Activated CD4-positive, CD25-positive, alpha-beta regulatory T cell (primary cell): ENCODE measurements around the gene CIB4.

Experiments used
- DNase-seq, 4 experiments: peaks; one replicate each; lab custom pipeline; 2025; lab: John Stamatoyannopoulos, UW

Gene CIB4

DNA sequence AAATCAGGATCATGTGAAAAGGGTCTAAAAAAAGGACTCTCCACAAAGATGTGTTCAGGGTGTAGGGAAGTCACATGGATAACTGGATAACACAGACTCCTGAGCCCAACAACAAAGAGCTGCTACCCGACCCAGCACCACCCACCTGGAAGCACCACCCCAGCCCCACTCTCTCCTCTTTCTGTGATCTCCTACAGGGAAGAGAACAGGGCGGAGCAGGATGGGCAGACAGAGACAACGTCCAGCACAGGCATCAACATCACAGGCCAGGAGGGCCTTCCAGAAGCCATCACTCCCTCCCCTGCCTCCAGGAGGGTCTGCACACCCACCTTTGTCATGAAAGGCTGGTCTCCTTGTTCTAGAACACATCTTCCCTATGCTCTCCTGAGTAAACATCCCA lies 1.3 kb upstream of the CIB4 start:
- no peak for DNase-seq

DNA sequence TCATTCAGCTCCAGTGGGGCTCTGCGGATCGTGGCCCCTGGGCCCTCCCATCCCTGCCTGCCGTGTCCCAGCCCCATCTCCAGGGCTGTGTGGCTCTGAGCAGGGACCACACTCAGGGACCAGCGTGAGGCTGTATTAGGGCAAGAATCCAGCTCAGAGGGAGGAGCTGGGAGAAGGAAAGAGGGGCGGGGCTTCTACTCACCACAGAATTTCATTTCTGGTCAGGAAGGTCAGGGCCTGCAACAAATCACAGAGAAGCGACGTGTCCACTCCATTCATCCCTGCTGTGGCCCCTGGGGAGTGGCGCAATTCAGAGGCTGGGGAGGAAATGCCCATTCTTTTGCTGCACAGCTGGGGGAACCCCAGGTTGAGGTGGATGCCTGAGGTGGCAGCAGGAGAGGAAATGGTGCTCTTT lies 828 bp downstream of the CIB4 start:
- no peak for DNase-seq

DNA sequence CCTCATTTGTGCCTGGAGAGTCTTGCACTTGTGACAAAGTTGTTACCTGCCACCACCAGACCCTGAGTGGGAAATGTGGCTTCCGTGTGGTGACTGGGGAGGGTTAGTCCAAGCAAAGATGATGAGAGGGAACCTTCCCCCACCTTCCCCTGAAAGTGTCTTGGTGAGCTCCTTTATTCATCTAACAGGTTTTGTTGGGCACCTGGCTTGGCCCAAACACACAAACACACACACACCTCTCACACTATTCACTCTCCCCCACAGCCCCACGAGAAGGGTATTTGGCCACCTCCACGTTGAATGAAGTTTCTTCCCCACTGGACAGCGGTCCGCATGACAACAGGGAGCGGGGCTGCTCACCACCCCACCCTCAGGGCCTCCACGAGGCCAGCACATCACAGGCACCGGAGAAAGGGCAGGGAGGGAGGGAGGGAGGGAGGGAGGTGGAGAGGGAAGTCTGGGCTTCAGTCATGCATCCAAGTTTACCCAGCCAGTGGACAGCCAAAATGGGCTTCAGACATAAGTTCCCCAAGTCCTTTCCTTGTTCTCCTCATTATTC lies 1.4 kb downstream of the CIB4 start:
- no peak for DNase-seq

DNA sequence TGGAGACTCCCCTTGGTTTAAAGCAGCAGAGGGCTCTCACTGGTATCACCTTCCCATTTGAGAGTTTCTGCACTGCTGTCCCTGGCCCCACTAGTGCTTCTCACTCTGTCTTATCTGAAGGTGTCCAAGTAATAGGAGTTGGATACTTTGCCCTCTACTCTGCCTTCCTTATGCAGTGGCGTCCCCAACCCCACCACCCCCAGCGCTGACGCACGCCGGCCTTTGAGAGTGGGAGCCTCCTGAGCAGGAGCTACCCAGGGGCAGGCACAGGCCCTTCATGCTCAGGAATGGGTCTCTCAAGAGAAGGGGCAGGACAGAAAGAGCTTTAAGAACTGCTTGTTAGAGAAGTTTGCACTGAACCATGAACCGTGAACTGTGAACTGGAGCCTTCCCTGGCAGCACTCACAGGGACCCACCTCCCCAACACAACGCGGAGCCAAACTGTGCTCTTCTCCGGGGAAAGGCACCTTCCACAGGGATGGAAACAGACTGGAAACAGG lies 3.3 kb downstream of the CIB4 start:
- no peak for DNase-seq

DNA sequence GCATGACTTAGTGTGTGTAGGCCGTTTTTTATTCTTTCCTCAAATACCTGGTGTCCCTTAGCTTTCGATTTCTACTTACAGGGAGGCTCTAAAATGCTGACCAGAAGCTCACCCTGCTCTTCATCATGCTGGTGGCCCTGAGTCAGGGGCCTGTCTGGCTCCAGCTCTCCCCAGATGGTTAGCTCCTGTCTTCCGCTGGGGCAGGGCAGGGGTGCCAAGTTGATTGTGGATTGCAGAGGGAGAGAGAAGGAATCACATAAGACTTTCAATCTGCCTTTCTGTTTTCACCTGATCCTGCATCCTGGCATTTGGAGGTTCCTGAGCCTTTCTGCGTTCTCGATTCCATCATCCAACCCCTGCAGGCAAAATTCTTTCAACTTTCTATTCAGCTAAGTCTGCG lies 4.2 kb downstream of the CIB4 start:
- no peak for DNase-seq

DNA sequence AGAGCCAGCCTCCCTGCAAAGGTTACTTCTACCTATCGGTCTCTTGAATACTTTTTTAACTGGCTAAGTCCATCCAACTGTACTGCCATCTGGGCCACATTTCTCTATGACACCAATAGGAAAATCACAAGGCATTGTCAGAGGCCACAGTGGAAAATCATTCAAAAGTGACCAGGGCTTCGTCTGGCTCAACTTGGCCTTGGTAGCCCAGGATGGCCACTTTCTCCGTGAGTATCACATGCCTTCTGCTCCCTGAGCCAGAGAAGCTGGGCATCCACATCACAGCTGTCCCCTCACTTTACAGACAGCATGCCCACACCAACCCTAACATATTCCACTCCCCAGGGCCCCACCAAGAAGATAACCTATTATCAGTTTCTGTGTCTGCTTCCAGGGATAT lies 5.8 kb downstream of the CIB4 start:
- no peak for DNase-seq

DNA sequence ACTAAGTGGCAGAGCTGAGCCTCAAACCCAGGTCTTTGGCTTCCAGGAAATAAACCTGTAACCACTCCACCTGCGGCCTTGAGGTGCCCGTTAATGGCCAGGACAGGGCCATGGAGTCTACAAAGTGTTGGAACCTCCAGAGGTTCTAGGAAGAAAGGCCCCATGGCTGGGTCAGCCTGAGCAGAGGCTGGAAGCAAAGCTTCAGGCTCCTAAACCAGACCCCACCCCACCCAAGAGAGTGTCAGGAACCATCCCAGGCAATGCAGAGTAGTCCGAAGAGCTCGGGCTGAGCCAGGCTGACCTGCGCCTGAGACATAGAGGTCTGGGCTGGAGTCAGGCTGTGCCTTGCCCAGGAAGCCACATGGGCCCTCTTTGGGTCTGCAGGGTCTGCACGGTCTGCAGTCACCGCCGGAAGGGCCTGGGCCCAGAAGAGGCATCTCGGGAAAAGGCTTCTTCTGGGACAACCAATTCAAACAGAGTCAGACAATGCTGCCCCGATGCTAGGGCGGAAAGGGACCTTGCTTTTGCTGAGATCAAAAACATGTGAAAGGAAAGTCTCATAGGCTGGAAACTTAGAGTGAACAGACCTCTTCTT lies 6.4 kb downstream of the CIB4 start:
- DNase-seq, result no peak

DNA sequence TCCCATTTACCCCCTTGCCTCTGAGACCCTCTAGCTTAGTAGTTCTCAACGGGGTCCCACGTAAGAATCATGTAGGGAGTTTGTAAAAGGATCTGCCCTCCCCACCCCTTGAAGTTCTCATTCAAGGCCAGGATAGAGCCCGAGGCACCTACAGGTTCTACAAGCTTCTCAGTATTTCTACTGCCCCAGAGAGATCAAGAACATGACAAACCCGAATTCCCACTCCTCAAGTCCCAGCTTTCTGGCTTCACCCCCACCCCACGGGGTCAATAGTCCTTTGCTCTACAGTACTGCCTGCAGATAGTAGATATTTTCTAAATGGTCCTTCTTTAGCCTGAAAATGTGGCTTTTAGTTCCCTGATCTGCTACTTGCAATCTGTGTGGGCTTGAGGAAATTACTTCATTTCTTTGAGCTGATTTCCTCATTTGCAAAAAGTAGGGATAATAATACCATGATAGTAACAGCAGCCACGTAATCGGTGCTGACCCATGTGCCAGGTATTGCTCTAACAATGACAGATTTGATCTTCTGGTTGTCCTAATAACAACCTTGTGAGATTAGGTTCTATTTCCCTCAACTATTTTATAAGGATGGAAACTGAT lies 7.1 kb downstream of the CIB4 start:
- DNase-seq, result no peak

DNA sequence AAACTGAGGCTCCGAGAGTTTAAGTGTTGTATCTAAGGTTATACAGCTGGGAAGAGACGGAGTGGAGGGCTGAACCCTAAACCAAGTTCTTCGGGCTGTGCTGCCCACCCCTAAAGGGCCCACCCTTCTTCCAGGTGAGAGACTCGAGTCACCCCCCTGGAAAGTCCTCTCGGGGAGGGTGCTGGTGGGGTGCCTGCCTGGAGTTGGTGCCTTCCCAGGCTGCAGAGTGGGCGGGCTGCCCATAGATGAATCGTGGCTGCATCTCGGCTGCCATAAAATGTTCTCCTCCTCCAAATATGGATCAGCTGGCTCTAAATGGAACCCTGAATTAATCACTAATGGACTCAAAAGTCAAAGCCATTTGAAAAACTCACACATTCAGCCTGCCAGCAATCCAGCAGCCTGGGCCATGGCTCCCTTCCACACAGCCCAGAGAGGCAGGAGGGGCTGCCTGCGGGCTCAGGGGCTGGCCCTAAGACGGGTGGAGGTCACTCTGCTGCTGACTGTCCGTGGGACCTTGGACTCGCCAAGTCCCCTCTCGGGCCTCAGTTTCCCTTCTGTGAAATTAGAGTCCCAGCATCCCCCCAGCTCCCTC lies 7.7 kb downstream of the CIB4 start:
- no peak for DNase-seq

DNA sequence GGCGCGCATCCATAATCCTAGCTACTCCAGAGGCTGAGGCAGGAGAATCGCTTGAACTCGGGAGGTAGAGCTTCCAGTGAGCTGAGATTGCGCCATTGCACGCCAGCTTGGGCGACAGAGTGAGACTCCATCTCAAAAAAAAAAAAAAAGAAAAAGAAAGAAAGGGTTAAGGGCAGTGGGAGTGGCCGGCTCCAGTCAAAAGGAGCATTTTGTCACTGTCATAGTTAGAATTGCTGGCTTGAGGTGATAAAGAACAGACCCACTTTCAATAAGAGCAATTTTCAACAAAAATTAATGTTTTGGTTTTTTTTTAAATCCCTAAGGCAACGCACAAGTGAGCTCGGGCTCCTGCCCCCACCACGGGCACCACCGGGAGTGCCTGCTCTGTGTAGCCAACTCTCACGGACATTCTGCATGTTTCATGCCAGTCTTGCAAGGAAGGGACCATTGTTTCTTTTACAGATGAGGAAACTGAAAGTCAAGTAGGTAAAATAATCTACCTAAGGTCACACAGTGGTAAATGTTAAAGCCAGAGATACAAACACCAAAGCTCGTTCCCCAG lies 8.5 kb downstream of the CIB4 start:
- DNase-seq, result no peak

DNA sequence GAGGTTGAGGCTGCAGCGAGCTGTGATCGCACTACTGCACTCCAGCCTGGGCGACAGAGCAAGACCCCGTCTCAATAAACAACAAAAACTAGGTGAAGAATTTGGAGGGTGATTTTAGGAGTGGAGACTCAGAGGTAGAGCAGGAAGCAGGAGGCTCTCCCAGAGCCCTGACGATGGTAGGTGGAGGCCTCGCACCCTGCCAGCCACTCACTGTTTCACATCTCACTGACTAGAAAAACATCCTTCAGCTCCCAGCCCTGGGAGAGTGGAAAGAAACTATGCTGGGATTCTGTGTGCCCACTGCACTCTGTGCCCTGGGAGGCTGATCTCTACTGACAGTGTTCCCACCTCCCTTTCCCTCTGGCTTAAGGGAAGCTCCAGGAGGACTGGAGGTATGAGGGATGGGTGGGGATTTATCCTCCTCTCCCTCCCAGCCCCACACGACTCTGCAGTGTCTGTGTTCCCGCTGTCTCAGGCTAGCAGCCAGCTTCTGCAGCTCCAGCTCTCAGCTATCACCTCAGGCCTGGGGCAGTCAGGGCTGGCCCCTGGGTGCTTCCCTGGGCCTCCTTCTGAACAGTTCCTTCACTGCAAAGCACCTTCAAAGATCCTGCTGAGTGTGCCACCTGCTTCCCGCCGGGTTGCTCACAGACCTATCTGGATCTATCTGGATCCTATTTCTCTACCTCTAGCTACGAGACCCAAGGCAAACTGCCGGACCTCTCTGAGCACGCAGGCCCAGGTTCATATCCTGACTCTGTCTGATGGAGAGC lies 9.6 kb downstream of the CIB4 start:
- no peak for DNase-seq

DNA sequence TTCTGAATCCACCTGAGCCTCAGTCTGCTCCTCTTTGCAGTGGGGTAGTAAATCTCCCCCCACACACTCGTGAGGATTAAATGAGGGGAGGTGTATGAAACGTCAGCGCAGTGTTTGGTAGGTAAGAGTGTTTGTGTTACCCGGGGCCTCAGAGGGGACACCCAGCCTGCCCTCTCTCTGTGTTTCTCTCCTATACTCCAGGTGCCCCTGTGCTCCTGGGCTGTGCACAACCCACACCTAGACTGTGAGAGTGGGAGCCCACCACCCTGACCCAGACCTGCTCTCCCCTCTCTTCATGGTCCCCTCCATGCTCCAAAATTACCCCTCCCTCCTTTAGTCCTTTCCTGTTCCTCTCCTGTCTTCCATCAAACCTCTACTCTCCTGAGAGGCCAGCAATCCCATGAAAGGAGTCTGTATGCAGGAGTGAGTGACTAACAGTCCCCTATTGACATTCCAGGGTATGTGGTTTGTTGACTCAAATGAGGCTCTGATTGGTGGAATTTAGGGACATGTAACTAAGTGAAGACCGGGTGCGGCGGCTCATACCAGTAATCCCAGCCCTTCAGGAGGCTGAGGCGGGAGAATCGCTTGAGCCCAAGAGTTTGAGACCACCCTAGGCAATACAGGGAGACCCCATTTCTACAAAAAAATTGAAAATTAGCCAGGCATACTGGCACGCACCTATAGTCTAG lies 10.4 kb downstream of the CIB4 start:
- no peak for DNase-seq

DNA sequence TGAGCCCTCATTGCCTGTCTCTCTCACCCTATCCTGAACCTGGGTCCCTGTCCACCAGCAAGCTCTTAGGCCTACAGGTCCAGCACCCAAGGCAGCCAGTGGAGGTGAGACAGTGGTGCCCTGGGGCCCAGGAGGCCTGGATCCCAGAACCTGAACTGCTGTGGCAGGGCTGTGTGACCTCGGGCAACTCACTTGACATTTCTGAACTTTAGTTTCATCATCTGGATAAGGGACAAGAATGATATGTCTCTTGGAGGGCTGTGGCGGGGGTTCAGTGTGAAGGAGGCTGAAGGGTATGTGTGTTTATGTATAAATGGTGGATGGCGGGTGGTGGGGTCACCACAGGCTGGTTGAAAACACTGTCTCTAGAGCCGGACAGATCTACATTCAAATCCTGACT lies 10.9 kb downstream of the CIB4 start:
- DNase-seq, result no peak

DNA sequence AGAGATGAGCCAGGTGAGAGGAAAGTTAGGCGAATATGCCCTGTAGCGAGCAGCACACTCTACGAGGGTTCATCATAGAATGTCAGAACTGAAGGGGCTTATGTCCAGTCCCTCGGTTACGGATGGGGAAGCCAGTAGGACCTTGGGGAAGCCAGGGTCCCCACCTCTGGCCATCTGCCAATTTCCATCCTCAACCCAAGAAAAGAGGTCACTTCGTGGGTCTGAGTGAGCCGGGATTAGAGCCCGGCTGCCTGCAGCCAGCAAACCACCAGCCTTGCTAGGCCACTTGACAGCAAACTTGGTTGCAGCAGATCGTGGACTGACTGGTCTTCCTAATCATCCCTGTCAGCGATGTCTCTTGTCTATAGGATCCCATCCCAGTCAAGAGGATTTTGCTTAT lies 11.4 kb downstream of the CIB4 start:
- DNase-seq, result no peak

DNA sequence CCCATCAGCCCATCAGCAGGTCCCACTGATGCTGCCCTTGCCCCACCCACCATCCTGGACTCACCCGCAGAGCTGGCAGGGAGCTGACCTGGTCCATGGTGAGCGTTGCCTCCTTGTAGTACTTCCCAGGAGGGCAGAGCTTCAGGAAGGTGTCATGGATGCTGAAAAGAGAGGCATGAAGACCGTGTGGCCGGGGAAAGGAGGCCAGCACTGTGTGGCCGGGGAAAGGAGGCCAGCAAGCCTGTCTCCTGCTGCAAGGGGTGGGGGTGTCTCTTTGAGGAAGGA lies 11.9 kb downstream of the CIB4 start:
- DNase-seq, result no peak

DNA sequence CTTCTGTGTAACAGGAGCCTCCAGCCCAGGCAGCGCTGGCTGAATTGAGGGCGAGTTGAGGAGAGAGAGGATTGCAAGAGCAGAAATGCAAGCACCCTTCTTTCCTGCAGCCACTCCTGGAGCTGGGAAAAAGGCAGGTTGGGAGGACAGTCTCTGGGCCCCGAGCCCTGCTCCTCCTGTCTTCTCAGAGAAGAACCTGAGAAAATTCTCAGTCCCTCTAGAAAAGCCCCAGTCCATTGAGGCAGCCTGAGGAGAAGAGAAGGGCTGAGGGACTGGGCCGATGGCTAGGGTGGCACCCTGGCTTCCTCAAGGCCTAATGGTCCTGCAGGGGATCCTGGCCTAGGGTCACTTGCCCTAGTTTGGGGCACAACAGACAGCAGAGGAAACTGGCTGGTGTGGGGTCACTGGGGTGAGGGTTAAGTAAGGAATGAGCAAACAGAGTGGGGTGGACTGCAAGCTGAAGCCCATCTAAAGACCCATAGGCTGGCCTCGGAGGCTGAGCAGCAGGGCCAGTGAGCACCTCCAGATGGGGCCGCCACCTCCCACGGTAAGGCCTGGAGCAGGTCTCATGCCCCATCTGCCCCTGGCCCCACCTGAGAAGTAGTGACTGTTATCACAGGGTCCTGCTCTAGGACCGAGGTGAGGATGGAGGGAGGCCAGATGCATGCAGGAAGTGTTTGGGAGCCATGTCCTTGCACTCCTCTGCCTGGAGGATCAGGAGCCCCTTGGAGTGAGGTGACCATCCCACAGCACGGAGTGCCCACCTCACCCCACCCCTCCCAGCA lies 12.4 kb downstream of the CIB4 start:
- DNase-seq, result no peak

DNA sequence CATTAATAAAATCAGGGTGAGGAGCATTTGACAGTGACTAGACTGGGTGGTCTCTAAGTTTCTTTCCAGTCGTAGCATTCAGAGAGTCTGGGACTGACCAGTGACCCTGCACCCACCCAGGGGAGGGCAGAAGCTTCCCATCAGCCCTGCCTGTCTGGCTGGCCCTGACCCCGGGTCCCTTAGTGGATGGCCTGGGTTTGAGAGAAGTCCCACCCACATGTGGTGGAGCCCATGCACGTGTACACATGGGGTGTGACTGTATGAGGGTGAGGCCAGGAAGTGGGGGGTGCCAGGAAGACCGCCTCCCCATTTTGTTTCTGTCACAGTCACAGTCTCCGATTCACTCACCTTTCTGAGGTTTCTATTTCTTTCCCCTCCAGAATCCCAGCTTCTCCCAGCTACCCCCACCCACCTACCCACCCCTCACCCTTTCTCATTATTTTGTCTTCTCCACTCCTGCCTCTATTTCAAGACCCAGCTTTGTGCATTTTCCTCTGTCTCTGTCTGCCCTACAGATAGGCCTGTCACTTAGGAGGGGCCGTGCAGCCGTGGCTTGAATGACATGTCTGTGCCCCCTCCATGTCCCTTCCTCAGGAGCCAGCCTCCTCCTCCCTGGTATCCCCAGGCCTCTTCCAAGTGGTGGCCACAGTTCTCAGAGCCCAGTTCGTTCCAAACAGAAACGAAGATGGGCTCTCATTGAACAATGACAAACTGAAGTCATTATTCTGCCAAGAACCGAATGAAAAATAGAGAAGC lies 13.6 kb downstream of the CIB4 start:
- DNase-seq, result no peak

DNA sequence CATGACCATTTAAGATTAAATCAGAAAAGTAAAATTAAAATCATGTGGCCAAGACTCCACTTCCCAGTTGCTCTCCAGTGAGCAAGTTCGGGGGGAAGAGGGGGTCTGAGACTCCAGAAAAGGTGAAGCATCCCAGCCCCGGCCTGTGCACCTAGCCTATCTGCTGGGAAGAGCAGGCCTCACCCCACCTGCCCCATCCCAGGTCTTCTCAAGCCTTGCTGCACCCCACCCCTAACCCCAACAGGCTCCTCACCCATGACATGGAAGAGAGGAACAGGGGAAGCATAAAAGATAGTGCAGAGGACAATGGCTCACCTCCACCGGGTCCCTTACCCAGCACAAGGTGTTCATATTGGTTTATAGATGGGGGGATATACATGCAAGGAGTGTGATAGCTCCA lies 14.6 kb downstream of the CIB4 start:
- no peak for DNase-seq

DNA sequence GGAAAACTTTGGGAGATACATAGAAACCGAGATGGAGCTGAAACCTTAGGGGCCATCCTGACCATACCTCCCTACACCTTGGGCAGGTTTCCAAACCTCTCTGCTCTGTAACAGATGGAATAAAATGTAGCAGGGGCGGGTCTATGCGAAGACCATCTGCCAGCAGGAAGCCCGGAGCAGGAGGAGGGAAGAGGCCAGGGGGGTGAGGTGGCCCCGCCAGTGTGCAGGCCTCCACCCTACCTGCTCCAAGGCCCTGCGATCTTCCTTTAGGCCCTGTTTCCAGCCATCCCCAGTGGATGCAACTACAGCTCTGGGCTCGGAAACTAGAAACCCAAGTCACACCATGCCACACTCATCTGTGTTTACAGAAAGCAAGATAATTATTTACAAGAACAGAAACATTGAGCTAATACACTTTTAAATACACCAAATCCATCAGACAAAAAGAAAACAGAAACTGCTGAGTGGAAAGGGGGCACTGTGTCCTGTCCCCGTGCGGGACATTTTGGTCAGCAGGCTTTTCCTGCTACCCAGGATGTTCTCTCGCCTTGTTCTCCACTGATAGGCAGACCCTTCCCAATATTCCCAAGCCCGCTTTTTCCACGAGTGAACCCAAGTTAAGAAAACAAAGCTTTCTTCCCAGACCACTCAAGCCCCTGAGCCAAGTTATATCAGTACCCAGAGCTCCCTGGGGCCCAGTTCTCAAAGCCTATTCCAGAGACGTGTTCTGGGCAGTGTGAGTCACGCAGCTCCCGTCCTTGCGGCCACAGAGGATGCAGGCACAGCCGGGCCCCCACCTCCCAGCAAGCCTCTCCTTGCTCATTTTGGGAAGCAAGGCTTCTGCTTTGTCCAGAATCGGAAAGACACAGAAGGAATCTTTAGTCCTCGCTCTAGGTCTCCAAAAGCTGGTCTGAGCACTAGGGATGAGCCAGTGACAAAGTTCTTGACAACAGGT lies 17.3 kb downstream of the CIB4 start:
- DNase-seq, result no peak
